SK-N-SH (cell line): ENCODE results near the gene ZNF407.

Source experiments
- EP300 ChIP-seq, 2 experiments: IDR thresholded peaks; 2 replicates each; pipeline versions ENCODE4 v1.4.0 to v1.6.1; 2012; ENCODE audit warnings: borderline replicate concordance in 1 of 2, low read depth in 1 of 2, low read length in 1 of 2
- POLR2AphosphoS5 ChIP-seq: IDR thresholded peaks from 2 replicates; pipeline ENCODE4 v1.6.1; 2012; ENCODE audit warnings: low read depth, low read length
- TF ChIP-seq, protein P1 (sequence below): fragments of 150-350 bp; IDR thresholded peaks from 2 replicates; pipeline ENCODE4 v1.6.1; 2017; ENCODE audit warnings: antibody characterized with exemption, low read length, low read depth, borderline replicate concordance

DNA sequence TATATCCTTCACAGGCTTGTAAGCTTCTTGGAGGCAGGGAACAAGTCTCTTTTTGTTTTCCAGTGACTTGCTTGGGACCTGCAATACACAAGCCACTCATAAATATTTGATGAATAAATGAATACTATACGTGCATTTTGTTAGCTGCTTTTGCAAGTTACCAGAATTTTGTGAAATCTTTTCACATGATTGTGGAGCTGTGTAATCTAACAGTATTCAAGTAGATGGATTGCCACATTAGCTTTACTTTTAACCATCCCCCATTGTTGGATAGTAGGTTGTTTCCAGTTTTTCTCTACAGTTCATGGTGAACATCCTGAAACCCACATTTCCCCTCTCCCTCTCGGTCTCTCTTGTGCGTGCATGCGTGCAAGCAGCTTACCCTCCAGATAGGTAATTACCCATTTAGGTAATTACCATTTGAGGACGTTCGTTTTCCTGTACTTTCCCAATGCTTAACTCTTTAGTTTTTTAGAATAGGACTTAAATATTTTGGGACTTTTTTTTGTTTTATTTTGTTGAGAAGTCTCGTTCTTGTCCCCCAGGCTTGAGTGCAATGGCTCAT lies 12.5 kb downstream of the ZNF407 start:
- TF ChIP-seq, protein P1, sequence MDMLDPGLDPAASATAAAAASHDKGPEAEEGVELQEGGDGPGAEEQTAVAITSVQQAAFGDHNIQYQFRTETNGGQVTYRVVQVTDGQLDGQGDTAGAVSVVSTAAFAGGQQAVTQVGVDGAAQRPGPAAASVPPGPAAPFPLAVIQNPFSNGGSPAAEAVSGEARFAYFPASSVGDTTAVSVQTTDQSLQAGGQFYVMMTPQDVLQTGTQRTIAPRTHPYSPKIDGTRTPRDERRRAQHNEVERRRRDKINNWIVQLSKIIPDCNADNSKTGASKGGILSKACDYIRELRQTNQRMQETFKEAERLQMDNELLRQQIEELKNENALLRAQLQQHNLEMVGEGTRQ: no peak
- TF ChIP-seq POLR2AphosphoS5 (no peak), EP300 (IDR thresholded peaks at IDR 0.05; ENCODE audit: borderline replicate concordance in 1 of 2, low read depth in 1 of 2, low read length in 1 of 2) (no peak)
